ENCODE measurements around the gene TNFRSF6B.

- TF ChIP-seq, protein P1, sequence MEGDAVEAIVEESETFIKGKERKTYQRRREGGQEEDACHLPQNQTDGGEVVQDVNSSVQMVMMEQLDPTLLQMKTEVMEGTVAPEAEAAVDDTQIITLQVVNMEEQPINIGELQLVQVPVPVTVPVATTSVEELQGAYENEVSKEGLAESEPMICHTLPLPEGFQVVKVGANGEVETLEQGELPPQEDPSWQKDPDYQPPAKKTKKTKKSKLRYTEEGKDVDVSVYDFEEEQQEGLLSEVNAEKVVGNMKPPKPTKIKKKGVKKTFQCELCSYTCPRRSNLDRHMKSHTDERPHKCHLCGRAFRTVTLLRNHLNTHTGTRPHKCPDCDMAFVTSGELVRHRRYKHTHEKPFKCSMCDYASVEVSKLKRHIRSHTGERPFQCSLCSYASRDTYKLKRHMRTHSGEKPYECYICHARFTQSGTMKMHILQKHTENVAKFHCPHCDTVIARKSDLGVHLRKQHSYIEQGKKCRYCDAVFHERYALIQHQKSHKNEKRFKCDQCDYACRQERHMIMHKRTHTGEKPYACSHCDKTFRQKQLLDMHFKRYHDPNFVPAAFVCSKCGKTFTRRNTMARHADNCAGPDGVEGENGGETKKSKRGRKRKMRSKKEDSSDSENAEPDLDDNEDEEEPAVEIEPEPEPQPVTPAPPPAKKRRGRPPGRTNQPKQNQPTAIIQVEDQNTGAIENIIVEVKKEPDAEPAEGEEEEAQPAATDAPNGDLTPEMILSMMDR (conservative IDR thresholded peaks at IDR 0.05 in 1 of 2, IDR thresholded peaks at IDR 0.05 in 1 of 2; ENCODE audit: low read depth in 1 of 2, low read length in 2 of 2) = no peak
- no peak for TF ChIP-seq EZH2 (IDR thresholded peaks at IDR 0.05; ENCODE audit: low read length, missing control alignments)
These were observed 20.6 kb upstream of the TNFRSF6B start for GRCh38 chr20:63675681-63676368.

Data from fibroblast of lung (primary cell).